GM12891 (cell line): ENCODE results near the gene IGFL4.

Experiments
- DNase-seq: peaks from one replicate; pipeline ENCODE4 v3.0.0; 2011; ENCODE audit warnings: low spot score; ENCODE audit not compliant: insufficient read length
- FAIRE-seq: peaks from 2 replicates; lab custom pipeline; 2011; peaks lifted over from hg19 to GRCh38; lab: Jason Lieb, UNC
- PAX5 ChIP-seq: IDR thresholded peaks from 2 replicates; pipeline ENCODE4 v1.6.1; 2011; ENCODE audit warnings: low read length, moderate library complexity, mild to moderate bottlenecking; ENCODE audit not compliant: insufficient read depth, severe bottlenecking
- POLR2A ChIP-seq: IDR thresholded peaks from 2 replicates; pipeline ENCODE4 v1.6.1; 2011; ENCODE audit warnings: low read depth, low read length, control low read depth
- POLR2AphosphoS5 ChIP-seq: IDR thresholded peaks from 2 replicates; pipeline ENCODE4 v1.6.1; 2011; ENCODE audit warnings: low read depth, low read length, control low read depth
- POU2F2 ChIP-seq: IDR thresholded peaks from 2 replicates; pipeline ENCODE4 v1.6.1; 2011; ENCODE audit warnings: low read depth, mild to moderate bottlenecking, control low read depth, low read length, moderate library complexity
- SPI1 ChIP-seq: IDR thresholded peaks from 2 replicates; pipeline ENCODE4 v1.6.1; 2011; ENCODE audit warnings: low read depth, low read length, control low read depth
- TAF1 ChIP-seq: IDR thresholded peaks from 2 replicates; pipeline ENCODE4 v1.6.1; 2011; ENCODE audit warnings: low read depth, low read length, control low read depth

Gene IGFL4

GRCh38 chr19:46077815-46078167 lies 37.0 kb upstream of the IGFL4 start:
- no peak for FAIRE-seq
- no peak for DNase-seq
- no peak for TF ChIP-seq POU2F2
- TF ChIP-seq SPI1: no peak
- no peak for TF ChIP-seq POLR2A
- no peak for TF ChIP-seq TAF1
- TF ChIP-seq PAX5: no peak
- no peak for TF ChIP-seq POLR2AphosphoS5

- DNase-seq (peak; percentile 43), FAIRE-seq (no peak)
- no peak for TF ChIP-seq SPI1
- TF ChIP-seq POLR2A: no peak
- no peak for TF ChIP-seq POLR2AphosphoS5
- TF ChIP-seq POU2F2: no peak
- no peak for TF ChIP-seq PAX5
- TF ChIP-seq TAF1: no peak
These were observed 36.4 kb upstream of the IGFL4 start for GRCh38 chr19:46076951-46077814.

- FAIRE-seq: no peak
- TF ChIP-seq POLR2AphosphoS5 (no peak), SPI1 (peak; percentile 29)
- DNase-seq: no peak
These were observed 35.5 kb upstream of the IGFL4 start for GRCh38 chr19:46076031-46076880.

GRCh38 chr19:46073268-46073922 lies 32.6 kb upstream of the IGFL4 start:
- no peak for DNase-seq
- TF ChIP-seq PAX5 (no peak), SPI1 (no peak), TAF1 (no peak), POU2F2 (no peak), POLR2A (no peak), POLR2AphosphoS5 (no peak)
- no peak for FAIRE-seq

- TF ChIP-seq POLR2A: no peak
- TF ChIP-seq POU2F2: no peak
- no peak for TF ChIP-seq PAX5
- TF ChIP-seq SPI1: no peak
- DNase-seq (no peak), FAIRE-seq (no peak)
These were observed 29.1 kb upstream of the IGFL4 start for GRCh38 chr19:46069806-46070341.

- DNase-seq: no peak
- FAIRE-seq: no peak
- TF ChIP-seq PAX5 (no peak), POU2F2 (no peak), TAF1 (no peak), POLR2AphosphoS5 (no peak), SPI1 (no peak), POLR2A (no peak)
These were observed 27.8 kb upstream of the IGFL4 start for GRCh38 chr19:46068345-46069258.

GRCh38 chr19:46067691-46068090 lies 26.9 kb upstream of the IGFL4 start:
- FAIRE-seq (no peak), DNase-seq (no peak)
- TF ChIP-seq TAF1 (no peak), PAX5 (no peak), POLR2A (no peak), SPI1 (no peak), POU2F2 (no peak), POLR2AphosphoS5 (no peak)

GRCh38 chr19:46066471-46066870 lies 25.7 kb upstream of the IGFL4 start:
- DNase-seq (no peak), FAIRE-seq (no peak)
- TF ChIP-seq POLR2AphosphoS5 (no peak), SPI1 (no peak), POU2F2 (no peak), PAX5 (no peak), POLR2A (no peak), TAF1 (no peak)
